Ovary (tissue), 3 donors: ENCODE measurements around the gene FBN3.

ENCODE experiments used
- POLR2A ChIP-seq: fragments of 450-650 bp; IDR thresholded peaks from one replicate; pipeline ENCODE4 v1.6.1; 2017; ENCODE audit warnings: antibody characterized with exemption, mild to moderate bottlenecking, moderate library complexity
- TF ChIP-seq, protein P1 (sequence below), 3 donors: fragments of 450-650 bp in 2 of 3; fragments of 200-600 bp in 1 of 3; IDR thresholded peaks; one replicate each; pipeline versions ENCODE4 v1.5.1 to v1.8.0; 2016 to 2022; ENCODE audit warnings: antibody characterized with exemption in 3 of 3, mild to moderate bottlenecking in 1 of 3
- donor health status: DM: no; HTN: no; CAD: no.

DNA sequence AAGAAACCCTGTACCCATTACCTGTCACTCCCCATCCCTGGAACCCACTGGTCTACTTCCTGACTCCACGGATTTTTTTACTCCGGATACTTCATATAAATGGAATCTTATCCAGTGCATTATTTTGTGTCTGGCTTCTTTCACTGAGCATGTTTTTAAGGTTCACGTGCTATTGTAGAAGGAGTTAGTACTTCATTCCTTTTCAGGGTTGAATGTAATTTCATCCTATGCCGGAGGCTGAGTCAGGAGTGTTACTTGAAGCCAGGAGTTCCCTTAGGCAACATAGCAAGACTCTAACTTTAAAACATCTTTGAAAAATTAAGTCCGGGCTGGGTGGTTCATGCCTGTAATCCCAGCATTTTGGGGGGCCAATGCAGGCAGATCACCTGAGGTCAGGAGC is 126.0 kb downstream of the FBN3 start:
- TF ChIP-seq POLR2A, result no peak
- TF ChIP-seq, protein P1, sequence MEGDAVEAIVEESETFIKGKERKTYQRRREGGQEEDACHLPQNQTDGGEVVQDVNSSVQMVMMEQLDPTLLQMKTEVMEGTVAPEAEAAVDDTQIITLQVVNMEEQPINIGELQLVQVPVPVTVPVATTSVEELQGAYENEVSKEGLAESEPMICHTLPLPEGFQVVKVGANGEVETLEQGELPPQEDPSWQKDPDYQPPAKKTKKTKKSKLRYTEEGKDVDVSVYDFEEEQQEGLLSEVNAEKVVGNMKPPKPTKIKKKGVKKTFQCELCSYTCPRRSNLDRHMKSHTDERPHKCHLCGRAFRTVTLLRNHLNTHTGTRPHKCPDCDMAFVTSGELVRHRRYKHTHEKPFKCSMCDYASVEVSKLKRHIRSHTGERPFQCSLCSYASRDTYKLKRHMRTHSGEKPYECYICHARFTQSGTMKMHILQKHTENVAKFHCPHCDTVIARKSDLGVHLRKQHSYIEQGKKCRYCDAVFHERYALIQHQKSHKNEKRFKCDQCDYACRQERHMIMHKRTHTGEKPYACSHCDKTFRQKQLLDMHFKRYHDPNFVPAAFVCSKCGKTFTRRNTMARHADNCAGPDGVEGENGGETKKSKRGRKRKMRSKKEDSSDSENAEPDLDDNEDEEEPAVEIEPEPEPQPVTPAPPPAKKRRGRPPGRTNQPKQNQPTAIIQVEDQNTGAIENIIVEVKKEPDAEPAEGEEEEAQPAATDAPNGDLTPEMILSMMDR (IDR thresholded peaks at IDR 0.05), result no peak
